T-helper 2 cell (primary cell): Measurements from ENCODE around the gene CDC42EP5.

Source experiments
- DNase-seq, 5 experiments: peaks; one replicate each; pipeline versions ENCODE4 v3.0.0 to v3.0.0-alpha.2; 2012 to 2022

The CDC42EP5 gene

GRCh38 chr19:54462047-54462654 is 10.9 kb downstream of the CDC42EP5 start:
- no peak for DNase-seq

GRCh38 chr19:54461613-54462012 is 11.5 kb downstream of the CDC42EP5 start:
- no peak for DNase-seq

GRCh38 chr19:54461210-54461609 is 11.9 kb downstream of the CDC42EP5 start:
- DNase-seq: no peak

- DNase-seq: no peak
Observed at GRCh38 chr19:54460230-54461005, 12.7 kb downstream of the CDC42EP5 start.

- DNase-seq: no peak
Observed at GRCh38 chr19:54459282-54460229, 13.5 kb downstream of the CDC42EP5 start.

- DNase-seq: no peak
Observed at GRCh38 chr19:54458648-54459281, 14.3 kb downstream of the CDC42EP5 start.

GRCh38 chr19:54457773-54458647 is 15.1 kb downstream of the CDC42EP5 start:
- no peak for DNase-seq

- no peak for DNase-seq
Observed at GRCh38 chr19:54456423-54457373, 16.4 kb downstream of the CDC42EP5 start.

- DNase-seq: no peak
Observed at GRCh38 chr19:54455786-54456422, 17.2 kb downstream of the CDC42EP5 start.

- no peak for DNase-seq
Observed at GRCh38 chr19:54454781-54455675, 18.1 kb downstream of the CDC42EP5 start.

GRCh38 chr19:54453921-54454780 is 18.9 kb downstream of the CDC42EP5 start:
- DNase-seq: no peak

GRCh38 chr19:54452626-54453025 is 20.5 kb downstream of the CDC42EP5 start:
- DNase-seq: no peak

GRCh38 chr19:54451997-54452396 is 21.1 kb downstream of the CDC42EP5 start:
- DNase-seq: no peak

GRCh38 chr19:54451331-54451871 is 21.7 kb downstream of the CDC42EP5 start:
- no peak for DNase-seq

GRCh38 chr19:54449701-54450069 is 23.4 kb downstream of the CDC42EP5 start:
- DNase-seq: no peak

GRCh38 chr19:54448774-54449700 is 24.1 kb downstream of the CDC42EP5 start, which contains the start of gene LENG8:
Gene LENG8 (plus strand): TSS chr19:54449199. CDS start chr19:54451345, 2,146 bp downstream.
- DNase-seq: peak; percentile 92 to 99 (median 97)
